Neural cell (in vitro differentiated cells): ENCODE data around the gene VAV3. TPM values are rescaled to one million over a fixed set of nuclear protein-coding genes. Genes with fewer than 3 reads are reported as not detected.

Source experiments
- H2AFZ ChIP-seq: fragments of 200-600, 300-800 bp; sonication (generic), shearing (Covaris generic); 2 replicates; pipeline ENCODE4 v1.6.0; 2014; ENCODE audit warnings: low read depth, mild to moderate bottlenecking, antibody characterized with exemption, low read length, moderate library complexity
- H3F3A ChIP-seq: fragments of 200-600 bp; shearing (Covaris generic); 2 replicates; pipeline ENCODE4 v1.6.1; 2016; ENCODE audit warnings: mild to moderate bottlenecking, moderate library complexity, mixed read lengths, antibody characterized with exemption, low read length; ENCODE audit not compliant: insufficient read depth, poor library complexity, severe bottlenecking
- H3K27ac ChIP-seq: fragments of 200-600, 300-800 bp; sonication (generic), shearing (Covaris generic); 2 replicates; pipeline ENCODE4 v1.5.1; 2014; ENCODE audit warnings: mild to moderate bottlenecking, low read length, moderate library complexity
- H3K27me3 ChIP-seq: fragments of 300-800, 200-600 bp; sonication (generic), shearing (Covaris generic); 2 replicates; pipeline ENCODE4 v1.6.0; 2014; ENCODE audit warnings: mild to moderate bottlenecking, low read depth, low read length, moderate library complexity; ENCODE audit not compliant: insufficient read depth
- H3K36me3 ChIP-seq: fragments of 300-800, 200-600 bp; sonication (generic), shearing (Covaris generic); 2 replicates; pipeline ENCODE4 v1.5.1; 2014; ENCODE audit warnings: mild to moderate bottlenecking, antibody characterized with exemption, low read length, moderate library complexity; ENCODE audit not compliant: insufficient read depth
- H3K4me2 ChIP-seq: fragments of 300-800, 200-600 bp; sonication (generic), shearing (Covaris generic); 2 replicates; pipeline ENCODE4 v1.6.0; 2014; ENCODE audit warnings: mild to moderate bottlenecking, low read length
- H3K4me3 ChIP-seq: fragments of 300-800, 200-600 bp; sonication (generic), shearing (Covaris generic); 2 replicates; pipeline ENCODE4 v1.5.1; 2014; ENCODE audit warnings: mild to moderate bottlenecking, low read length, moderate library complexity
- H3K79me2 ChIP-seq: fragments of 200-600 bp; shearing (Covaris generic); replicated peaks from 2 replicates; pipeline ENCODE4 v1.6.0; 2014; ENCODE audit warnings: mild to moderate bottlenecking, low read length, moderate library complexity; ENCODE audit not compliant: insufficient read depth
- H3K9ac ChIP-seq: fragments of 300-800, 200-600 bp; sonication (generic), shearing (Covaris generic); 2 replicates; pipeline ENCODE4 v1.6.1; 2016; ENCODE audit warnings: mild to moderate bottlenecking, low read length, mixed read lengths
- H3K9me2 ChIP-seq: fragments of 200-600 bp; shearing (Covaris generic); 2 replicates; pipeline ENCODE4 v1.6.1; 2016; ENCODE audit warnings: mild to moderate bottlenecking, low read length, mixed read lengths; ENCODE audit not compliant: insufficient read depth
- H3K9me3 ChIP-seq: fragments of 200-600, 300-800 bp; sonication (generic), shearing (Covaris generic); 2 replicates; pipeline ENCODE4 v1.6.1; 2016; ENCODE audit warnings: mild to moderate bottlenecking, mixed run types, low read length, moderate library complexity, mixed read lengths
- H4K20me1 ChIP-seq: fragments of 200-600 bp; shearing (Covaris generic); 2 replicates; pipeline ENCODE4 v1.6.1; 2016; ENCODE audit warnings: mild to moderate bottlenecking, mixed run types; ENCODE audit not compliant: insufficient read depth
- EP300 ChIP-seq: fragments of 450-650 bp; conservative IDR thresholded peaks from 2 replicates; pipeline ENCODE4 v1.6.1; 2014; ENCODE audit warnings: antibody characterized with exemption, mild to moderate bottlenecking, moderate library complexity; ENCODE audit not compliant: poor library complexity, severe bottlenecking
- EZH2 ChIP-seq: fragments of 200-600, 300-800 bp; shearing (Covaris generic), sonication (generic); IDR thresholded peaks from 2 replicates; pipeline ENCODE4 v1.6.1; 2014; ENCODE audit warnings: antibody characterized with exemption, low read length, borderline replicate concordance, mild to moderate bottlenecking; ENCODE audit not compliant: insufficient read depth, poor library complexity, severe bottlenecking
- MXI1 ChIP-seq: fragments of 450-650 bp; conservative IDR thresholded peaks from 2 replicates; pipeline ENCODE4 v1.6.1; 2014; ENCODE audit warnings: antibody characterized with exemption, mild to moderate bottlenecking; ENCODE audit not compliant: poor library complexity, severe bottlenecking
- POLR2AphosphoS5 ChIP-seq: IDR thresholded peaks from 2 replicates; pipeline ENCODE4 v1.6.1; 2012
- RAD21 ChIP-seq: fragments of 450-650 bp; conservative IDR thresholded peaks from 2 replicates; pipeline ENCODE4 v1.6.1; 2014; ENCODE audit warnings: antibody characterized with exemption, mild to moderate bottlenecking, moderate library complexity
- SMC3 ChIP-seq: fragments of 450-650 bp; conservative IDR thresholded peaks from 2 replicates; pipeline ENCODE4 v1.6.1; 2014; ENCODE audit warnings: antibody characterized with exemption, mild to moderate bottlenecking, moderate library complexity; ENCODE audit not compliant: poor library complexity
- TAF1 ChIP-seq: IDR thresholded peaks from 2 replicates; pipeline ENCODE4 v1.6.1; 2012; ENCODE audit warnings: low read depth
- polyA plus RNA-seq: library from polyadenylated mRNA; depleted of rRNA; stranded (reverse); fragments of >200 nt; gene quantifications from 2 replicates; pipeline ENCODE4 v1.2.3, GENCODE V29; 2014
- TF ChIP-seq, protein P1 (sequence below): fragments of 450-650 bp; IDR thresholded peaks from 2 replicates; pipeline ENCODE4 v1.5.1; 2014; ENCODE audit warnings: antibody characterized with exemption, mild to moderate bottlenecking, moderate library complexity; ENCODE audit not compliant: poor library complexity, severe bottlenecking
- TF ChIP-seq, protein P2 (sequence below): IDR thresholded peaks from 2 replicates; pipeline ENCODE4 v1.6.1; 2012; ENCODE audit warnings: borderline replicate concordance

The VAV3 gene
- polyA plus RNA-seq, 1 donor from 2014 or later: 7.6 TPM

DNA sequence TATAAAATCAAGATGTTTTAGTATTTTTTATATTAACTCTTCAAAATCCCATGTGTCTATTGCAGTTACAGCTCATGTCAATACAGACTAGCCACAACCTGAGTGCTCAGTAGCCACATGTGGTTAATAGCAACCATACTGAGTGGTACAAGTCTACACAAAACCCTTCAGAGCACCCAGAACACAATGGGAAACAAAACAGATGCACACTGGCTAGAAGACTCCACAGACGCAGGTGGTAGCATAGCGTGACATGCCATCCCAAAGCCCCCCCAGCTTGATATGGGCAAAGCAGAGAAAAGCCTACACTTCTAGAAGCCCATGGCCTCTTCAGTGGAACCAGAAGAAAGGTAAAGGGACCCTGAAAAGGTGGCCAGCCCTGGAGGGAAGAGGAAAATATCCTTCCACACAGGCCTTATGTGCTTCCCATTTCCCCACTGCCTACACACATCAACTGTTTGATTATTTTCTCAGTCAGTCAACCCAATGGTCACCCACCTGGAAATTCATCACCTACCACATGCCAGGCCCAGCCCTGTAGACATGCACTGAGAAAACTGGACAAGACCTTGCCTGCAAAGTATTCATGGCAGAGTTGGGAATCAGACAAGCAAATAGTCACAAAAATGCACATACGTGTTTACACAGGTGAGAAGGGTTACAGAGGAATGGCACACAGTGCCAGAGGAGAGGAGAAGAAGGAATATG, 175.0 kb downstream of the VAV3 start:
- H3K9ac ChIP-seq: no peak overlapping the region
- H3K9me3 ChIP-seq: no peaks in the 10 kb centered on the region
- no peaks in the 10 kb centered on the region for H3K27me3 ChIP-seq
- H2AFZ ChIP-seq: no peak overlapping the region
- no peaks in the 10 kb centered on the region for H3F3A ChIP-seq
- H3K9me2 ChIP-seq: no peaks in the 10 kb centered on the region
- TF ChIP-seq SMC3: no peak
- TF ChIP-seq RAD21: no peak
- TF ChIP-seq, protein P1, sequence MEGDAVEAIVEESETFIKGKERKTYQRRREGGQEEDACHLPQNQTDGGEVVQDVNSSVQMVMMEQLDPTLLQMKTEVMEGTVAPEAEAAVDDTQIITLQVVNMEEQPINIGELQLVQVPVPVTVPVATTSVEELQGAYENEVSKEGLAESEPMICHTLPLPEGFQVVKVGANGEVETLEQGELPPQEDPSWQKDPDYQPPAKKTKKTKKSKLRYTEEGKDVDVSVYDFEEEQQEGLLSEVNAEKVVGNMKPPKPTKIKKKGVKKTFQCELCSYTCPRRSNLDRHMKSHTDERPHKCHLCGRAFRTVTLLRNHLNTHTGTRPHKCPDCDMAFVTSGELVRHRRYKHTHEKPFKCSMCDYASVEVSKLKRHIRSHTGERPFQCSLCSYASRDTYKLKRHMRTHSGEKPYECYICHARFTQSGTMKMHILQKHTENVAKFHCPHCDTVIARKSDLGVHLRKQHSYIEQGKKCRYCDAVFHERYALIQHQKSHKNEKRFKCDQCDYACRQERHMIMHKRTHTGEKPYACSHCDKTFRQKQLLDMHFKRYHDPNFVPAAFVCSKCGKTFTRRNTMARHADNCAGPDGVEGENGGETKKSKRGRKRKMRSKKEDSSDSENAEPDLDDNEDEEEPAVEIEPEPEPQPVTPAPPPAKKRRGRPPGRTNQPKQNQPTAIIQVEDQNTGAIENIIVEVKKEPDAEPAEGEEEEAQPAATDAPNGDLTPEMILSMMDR: no peak
- TF ChIP-seq TAF1: no peak
- no peak for TF ChIP-seq EP300
- TF ChIP-seq MXI1: no peak
- TF ChIP-seq EZH2: no peak
- no peak for TF ChIP-seq POLR2AphosphoS5
- TF ChIP-seq, protein P2, sequence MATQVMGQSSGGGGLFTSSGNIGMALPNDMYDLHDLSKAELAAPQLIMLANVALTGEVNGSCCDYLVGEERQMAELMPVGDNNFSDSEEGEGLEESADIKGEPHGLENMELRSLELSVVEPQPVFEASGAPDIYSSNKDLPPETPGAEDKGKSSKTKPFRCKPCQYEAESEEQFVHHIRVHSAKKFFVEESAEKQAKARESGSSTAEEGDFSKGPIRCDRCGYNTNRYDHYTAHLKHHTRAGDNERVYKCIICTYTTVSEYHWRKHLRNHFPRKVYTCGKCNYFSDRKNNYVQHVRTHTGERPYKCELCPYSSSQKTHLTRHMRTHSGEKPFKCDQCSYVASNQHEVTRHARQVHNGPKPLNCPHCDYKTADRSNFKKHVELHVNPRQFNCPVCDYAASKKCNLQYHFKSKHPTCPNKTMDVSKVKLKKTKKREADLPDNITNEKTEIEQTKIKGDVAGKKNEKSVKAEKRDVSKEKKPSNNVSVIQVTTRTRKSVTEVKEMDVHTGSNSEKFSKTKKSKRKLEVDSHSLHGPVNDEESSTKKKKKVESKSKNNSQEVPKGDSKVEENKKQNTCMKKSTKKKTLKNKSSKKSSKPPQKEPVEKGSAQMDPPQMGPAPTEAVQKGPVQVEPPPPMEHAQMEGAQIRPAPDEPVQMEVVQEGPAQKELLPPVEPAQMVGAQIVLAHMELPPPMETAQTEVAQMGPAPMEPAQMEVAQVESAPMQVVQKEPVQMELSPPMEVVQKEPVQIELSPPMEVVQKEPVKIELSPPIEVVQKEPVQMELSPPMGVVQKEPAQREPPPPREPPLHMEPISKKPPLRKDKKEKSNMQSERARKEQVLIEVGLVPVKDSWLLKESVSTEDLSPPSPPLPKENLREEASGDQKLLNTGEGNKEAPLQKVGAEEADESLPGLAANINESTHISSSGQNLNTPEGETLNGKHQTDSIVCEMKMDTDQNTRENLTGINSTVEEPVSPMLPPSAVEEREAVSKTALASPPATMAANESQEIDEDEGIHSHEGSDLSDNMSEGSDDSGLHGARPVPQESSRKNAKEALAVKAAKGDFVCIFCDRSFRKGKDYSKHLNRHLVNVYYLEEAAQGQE: no peak
- no peaks in the 10 kb centered on the region for H4K20me1 ChIP-seq
- H3K79me2 ChIP-seq: no peaks in the 10 kb centered on the region
- H3K4me3 ChIP-seq: no peak overlapping the region
- H3K4me2 ChIP-seq: no peak overlapping the region
- no peak overlapping the region for H3K27ac ChIP-seq
- no peaks in the 10 kb centered on the region for H3K36me3 ChIP-seq

DNA sequence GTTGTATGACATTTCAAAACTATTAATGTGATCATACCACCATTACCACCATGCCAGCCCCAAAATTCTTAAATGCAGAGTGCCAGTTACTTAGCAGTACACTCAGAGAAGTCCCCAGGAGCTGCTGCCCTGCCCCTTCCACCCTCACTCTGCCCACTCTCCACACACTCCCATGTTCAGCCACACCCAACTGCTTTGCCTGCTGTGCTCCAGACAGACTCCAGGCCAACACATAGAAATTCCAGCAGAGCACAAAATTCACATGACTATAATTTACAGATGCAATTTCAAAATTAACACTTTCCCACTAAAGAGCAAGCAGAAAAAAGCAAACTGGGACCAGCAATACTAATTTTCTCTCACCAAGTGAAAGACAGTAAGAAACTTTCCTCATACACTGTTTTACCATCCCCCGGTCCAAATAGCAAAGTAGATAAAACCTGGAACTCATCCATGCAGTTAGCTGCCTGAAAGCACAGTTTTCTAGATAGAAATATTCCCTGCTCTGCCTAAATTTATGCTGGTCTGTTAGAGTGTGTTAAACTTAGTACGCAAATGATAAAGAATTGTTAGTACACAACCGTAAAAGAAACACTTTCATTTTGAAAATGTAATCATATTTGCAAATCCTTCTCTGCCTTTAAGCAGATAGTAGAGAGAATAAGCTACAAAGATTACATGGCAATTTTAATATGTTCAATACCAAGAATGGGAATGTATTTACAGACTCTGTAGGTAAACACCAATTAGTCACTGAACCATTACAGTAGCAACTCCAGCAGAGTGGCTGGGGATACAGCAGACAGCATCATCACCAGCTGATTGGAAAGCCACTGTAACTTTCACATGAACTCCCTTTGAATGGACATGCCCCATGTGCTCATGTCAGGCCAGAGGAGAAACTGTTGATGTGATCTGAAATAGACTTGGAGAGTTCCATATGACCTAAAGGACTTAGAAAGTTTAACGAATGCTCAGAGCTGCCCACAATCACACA, 176.5 kb downstream of the VAV3 start:
- Histone ChIP-seq H3K9me3 (no peaks in the 10 kb centered on the region), H3K27me3 (no peaks in the 10 kb centered on the region), H3K9ac (no peak overlapping the region), H3K79me2 (no peaks in the 10 kb centered on the region), H3K27ac (no peak overlapping the region), H3K36me3 (no peaks in the 10 kb centered on the region), H3K4me3 (no peak overlapping the region), H2AFZ (no peak overlapping the region), H3K9me2 (no peaks in the 10 kb centered on the region), H4K20me1 (no peaks in the 10 kb centered on the region), H3F3A (no peaks in the 10 kb centered on the region), H3K4me2 (no peak overlapping the region)
- no peak for TF ChIP-seq SMC3
- TF ChIP-seq, protein P2: no peak
- TF ChIP-seq POLR2AphosphoS5: no peak
- no peak for TF ChIP-seq EZH2
- TF ChIP-seq EP300: no peak
- TF ChIP-seq RAD21: no peak
- TF ChIP-seq, protein P1: no peak
- no peak for TF ChIP-seq TAF1
- TF ChIP-seq MXI1: no peak
